LoVo (cell line): ENCODE data around the gene CLDND1.
"Not testable (repeated sequence)": the region's sequence is repeated elsewhere in the genome, so short reads cannot be mapped to it uniquely, and the experiment has no call there.

Source experiments
- DNase-seq: peaks from one replicate; pipeline ENCODE4 v3.0.0-alpha.2; 2016; ENCODE audit warnings: low spot score

CLDND1 gene

GRCh38 chr3:98522544-98523281 lies at the start of gene CLDND1:
CLDND1 (minus strand) TSS chr3:98522902; CDS start chr3:98521424, 1,478 bp downstream.
- DNase-seq, result peak; percentile 91

GRCh38 chr3:98568402-98568801 lies 45.7 kb upstream of the CLDND1 start:
- DNase-seq, result no peak

GRCh38 chr3:98567666-98568270 lies 45.1 kb upstream of the CLDND1 start:
- DNase-seq, result no peak

- no peak for DNase-seq
Observed at GRCh38 chr3:98565843-98566242, 43.1 kb upstream of the CLDND1 start.

- no peak for DNase-seq
Observed at GRCh38 chr3:98565237-98565643, 42.5 kb upstream of the CLDND1 start.

GRCh38 chr3:98564282-98565005 lies 41.7 kb upstream of the CLDND1 start:
- no peak for DNase-seq

GRCh38 chr3:98563661-98564281 lies 41.1 kb upstream of the CLDND1 start:
- DNase-seq, result peak; percentile 8

- no peak for DNase-seq
Observed at GRCh38 chr3:98561727-98562521, 39.2 kb upstream of the CLDND1 start.

- no peak for DNase-seq
Observed at GRCh38 chr3:98560911-98561310, 38.2 kb upstream of the CLDND1 start.

- DNase-seq, result not testable (repeated sequence)
Observed at GRCh38 chr3:98559769-98560168, 37.1 kb upstream of the CLDND1 start.

GRCh38 chr3:98558100-98558827 lies 35.6 kb upstream of the CLDND1 start:
- no peak for DNase-seq

- DNase-seq, result no peak
Observed at GRCh38 chr3:98557324-98558010, 34.8 kb upstream of the CLDND1 start.

- no peak for DNase-seq
Observed at GRCh38 chr3:98556164-98557130, 33.7 kb upstream of the CLDND1 start.

GRCh38 chr3:98555025-98555379 lies 32.3 kb upstream of the CLDND1 start:
- DNase-seq, result no peak

- DNase-seq, result no peak
Observed at GRCh38 chr3:98554580-98554979, 31.9 kb upstream of the CLDND1 start.

GRCh38 chr3:98553753-98554152 lies 31.1 kb upstream of the CLDND1 start:
- no peak for DNase-seq

GRCh38 chr3:98553021-98553563 lies 30.4 kb upstream of the CLDND1 start:
- no peak for DNase-seq

- DNase-seq, result no peak
Observed at GRCh38 chr3:98552232-98553020, 29.7 kb upstream of the CLDND1 start.
